Stimulated activated CD8-positive, alpha-beta memory T cell treated with anti-CD3 and anti-CD28 coated beads, Interleukin-7, amount 100 ng/mL, for 24 hours (primary cell): ENCODE results near the gene DNAL1.
A peak's percentile ranks its signal among the peaks of the same experiment; 100 is the strongest.
"Not testable (repeated sequence)": the region's sequence is repeated elsewhere in the genome, so short reads cannot be mapped to it uniquely, and the experiment has no call there.

Experiments
- DNase-seq: peaks from one replicate; pipeline ENCODE4 v3.0.0-alpha.2; 2020; ENCODE audit warnings: low read depth

DNAL1 gene

DNA sequence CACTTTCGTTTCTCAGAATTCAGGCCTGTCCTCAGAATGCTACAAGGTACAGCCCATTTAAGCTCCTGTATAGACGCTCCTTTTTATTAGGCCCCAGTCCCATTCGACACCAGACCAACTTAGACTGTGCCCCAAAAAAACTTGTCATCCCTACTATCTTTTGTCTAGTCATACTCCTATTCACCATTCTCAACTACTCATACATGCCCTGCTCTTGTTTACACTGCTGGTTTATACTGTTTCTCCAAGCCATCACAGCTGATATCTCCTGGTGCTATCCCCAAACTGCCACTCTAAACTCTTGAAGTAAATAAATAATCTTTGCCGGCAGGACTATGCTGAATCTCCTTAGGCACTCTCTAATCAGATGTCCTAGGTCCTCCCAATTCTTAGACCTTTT, 63.3 kb downstream of the DNAL1 start:
- DNase-seq, result not testable (repeated sequence)

- no peak for DNase-seq
These were observed 65.2 kb downstream of the DNAL1 start for GRCh38 chr14:73709904-73710469.

- no peak for DNase-seq
These were observed 66.0 kb downstream of the DNAL1 start for GRCh38 chr14:73710737-73711136.

- DNase-seq, result no peak
These were observed 67.3 kb downstream of the DNAL1 start for GRCh38 chr14:73712071-73712506.

- no peak for DNase-seq
These were observed 67.9 kb downstream of the DNAL1 start for GRCh38 chr14:73712540-73713180.

DNA sequence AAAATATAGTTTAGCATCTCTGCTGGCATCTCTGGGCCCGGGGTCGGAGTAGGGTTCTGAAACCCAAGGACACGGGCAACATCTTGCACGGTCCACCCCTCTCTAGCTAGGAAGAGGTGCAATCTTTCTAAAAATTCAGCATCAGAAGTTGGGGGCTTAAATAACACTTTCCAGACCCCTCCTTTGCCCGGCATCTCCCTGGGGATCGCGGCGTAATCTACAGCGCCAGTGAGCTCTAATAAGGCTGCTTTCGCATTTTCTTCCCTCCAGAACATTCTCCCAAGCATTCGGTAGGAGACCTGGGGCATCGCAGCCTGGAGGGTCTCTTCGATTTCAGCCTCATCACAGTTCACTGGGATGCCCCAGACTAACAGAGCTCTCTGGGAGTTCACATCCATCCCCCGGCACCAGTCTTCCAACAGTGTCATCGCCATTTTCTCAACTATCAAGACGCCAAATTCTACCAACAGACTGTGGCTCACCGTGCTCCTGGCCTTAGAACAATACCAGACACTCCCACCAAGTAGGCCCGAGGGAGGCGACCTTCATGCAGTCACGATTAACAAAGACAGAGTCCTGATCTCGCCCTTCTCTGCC, 68.5 kb downstream of the DNAL1 start:
- DNase-seq, result no peak

DNA sequence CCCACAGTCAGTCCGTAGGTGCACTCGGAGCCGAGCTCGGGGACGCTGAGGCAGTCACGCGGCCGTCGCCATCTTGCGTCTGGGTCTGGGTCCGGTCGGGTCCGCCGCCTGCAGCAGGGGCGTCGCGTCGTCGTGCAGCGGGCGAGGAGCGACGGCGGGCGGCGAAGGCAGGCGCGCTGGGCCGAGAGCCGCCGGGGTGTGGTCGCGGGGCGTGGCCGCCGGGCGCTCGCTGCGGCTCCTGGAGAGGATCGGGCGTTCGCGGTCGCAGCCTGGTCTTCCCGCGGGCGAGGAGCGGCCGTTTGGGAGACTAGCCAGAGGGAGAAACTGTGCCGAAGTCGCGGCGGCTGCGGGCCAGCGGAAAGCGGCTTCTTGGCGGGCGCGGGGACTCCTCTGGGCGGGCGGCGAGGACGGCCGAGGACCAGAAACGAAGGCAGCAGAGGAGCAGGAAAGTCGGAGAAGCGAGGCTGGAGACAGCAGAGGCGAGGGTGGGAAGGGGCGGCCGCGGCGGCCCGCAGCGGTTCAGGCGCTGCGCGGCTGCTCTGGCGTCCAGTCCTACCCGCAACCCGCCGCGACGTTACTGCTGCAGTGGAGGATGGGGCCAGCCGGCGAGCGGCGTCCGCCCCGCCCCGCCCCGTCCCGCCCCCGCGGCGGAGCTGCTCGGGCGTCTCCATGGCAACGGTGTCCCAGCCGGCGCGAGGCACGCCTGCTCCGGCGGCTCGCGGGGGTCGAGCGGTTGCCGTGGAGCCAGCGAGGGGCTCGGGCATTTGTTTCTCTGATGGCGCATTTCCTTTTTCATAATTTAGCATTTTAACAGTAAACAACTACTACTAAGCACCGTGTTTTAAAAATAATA, 69.2 kb downstream of the DNAL1 start, which contains the start of gene PNMA1:
TSS of gene PNMA1 (minus strand) at position 582 of the 853 bp plus-strand sequence. CDS start 745 bp downstream, outside the sequence.
- DNase-seq, result peak; percentile 74

DNA sequence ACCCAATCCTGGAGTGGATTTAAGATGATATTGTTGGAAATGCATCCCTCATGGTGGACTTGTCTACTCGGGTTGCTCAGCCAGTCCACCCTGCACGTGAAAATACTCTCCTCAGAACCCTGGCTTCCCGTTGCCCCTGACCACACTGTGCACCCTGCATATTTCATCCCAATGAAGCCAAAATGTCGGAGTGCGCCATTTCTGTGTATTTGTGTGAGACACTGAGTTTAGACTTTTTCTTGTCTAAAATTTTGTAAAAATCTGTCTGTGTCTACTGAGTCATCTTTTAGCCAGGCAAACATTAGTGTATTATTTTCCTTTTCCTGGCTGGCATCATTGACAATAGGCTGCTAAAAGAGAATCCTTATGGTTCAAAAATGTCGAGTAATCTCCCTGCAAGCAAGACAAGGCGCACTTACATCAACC, 69.9 kb downstream of the DNAL1 start:
- DNase-seq, result no peak

- DNase-seq, result no peak
These were observed 70.9 kb downstream of the DNAL1 start for GRCh38 chr14:73715707-73716106.

GRCh38 chr14:73717266-73717665, 72.5 kb downstream of the DNAL1 start:
- no peak for DNase-seq

DNA sequence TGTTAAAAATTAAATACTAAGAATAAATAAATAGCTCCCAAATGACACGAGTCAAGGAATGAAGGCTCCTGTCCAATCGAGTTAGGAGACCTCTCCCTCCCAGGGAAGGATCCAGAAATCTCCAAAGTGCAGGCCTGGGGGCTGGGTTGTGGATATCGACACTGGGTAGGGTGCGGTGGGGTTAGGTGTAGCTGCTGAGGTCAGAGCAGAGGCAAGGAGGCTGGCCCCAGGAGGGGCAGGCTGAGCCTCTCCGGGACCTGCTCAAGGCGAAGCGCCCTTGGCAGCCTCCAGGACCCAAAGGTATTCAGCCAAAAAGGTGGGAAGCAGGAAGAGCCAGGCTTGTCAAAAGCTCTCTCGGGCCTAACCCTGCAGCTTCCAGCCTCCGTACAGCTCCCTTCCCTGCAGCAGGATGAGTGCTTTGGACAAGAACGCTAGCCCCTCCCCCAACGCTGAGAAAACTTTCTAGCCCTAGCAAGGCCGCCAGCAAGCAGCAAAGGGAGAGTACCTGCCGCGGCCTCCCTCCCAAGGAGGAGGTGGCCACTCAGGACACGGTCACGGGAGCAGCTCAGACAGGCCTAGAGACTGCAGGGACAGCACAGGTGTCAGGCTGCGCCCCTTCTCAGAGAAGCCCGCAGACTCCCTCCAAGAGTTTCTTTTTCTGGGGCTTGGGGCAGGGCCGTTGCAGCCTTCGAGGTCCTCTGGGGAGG, 73.1 kb downstream of the DNAL1 start:
- no peak for DNase-seq

- no peak for DNase-seq
These were observed 73.8 kb downstream of the DNAL1 start for GRCh38 chr14:73718418-73719251.

DNA sequence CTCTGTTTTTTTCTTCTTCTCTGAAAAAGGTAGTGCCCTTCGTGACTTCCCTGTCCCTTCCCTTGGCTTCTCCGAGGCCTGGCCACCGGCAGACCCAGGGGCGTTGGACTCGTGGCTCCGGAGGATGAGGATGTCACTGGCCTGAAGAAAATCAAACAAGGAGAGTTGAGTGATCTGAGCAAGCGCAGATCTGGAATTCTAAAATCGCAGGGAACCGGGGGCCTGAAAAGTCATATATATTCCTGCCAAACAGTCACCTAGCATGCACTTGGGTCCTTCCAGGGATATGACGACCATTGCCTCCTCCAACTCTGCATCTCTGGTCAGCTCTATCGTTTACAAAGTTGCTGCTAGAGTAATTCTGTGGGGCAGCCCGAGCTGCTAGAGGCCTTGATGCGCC, 74.6 kb downstream of the DNAL1 start:
- DNase-seq, result no peak

GRCh38 chr14:73719791-73720190, 75.0 kb downstream of the DNAL1 start:
- no peak for DNase-seq

GRCh38 chr14:73720636-73721035, 75.8 kb downstream of the DNAL1 start:
- DNase-seq, result no peak

GRCh38 chr14:73721101-73721821, 76.5 kb downstream of the DNAL1 start:
- no peak for DNase-seq

- no peak for DNase-seq
These were observed 77.8 kb downstream of the DNAL1 start for GRCh38 chr14:73722581-73722980.

DNA sequence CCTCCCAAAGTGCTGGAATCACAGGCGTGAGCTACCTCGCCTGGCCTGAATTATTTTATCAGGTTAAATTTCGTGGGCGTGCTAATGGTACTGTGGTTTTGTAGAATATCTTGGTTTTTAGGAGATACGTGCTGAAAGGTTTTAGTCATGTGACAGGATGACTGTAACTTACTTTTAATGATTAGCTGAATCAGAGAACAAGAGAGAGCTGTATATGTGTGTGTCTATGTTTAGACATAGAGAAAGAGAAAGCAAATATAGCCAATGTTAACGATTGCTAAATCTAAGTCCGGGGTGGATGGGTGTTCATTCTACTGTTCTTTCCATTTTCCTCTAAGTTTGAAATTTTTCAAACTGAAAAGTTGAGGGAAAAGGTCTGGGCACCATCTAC, 78.6 kb downstream of the DNAL1 start:
- DNase-seq, result no peak

DNA sequence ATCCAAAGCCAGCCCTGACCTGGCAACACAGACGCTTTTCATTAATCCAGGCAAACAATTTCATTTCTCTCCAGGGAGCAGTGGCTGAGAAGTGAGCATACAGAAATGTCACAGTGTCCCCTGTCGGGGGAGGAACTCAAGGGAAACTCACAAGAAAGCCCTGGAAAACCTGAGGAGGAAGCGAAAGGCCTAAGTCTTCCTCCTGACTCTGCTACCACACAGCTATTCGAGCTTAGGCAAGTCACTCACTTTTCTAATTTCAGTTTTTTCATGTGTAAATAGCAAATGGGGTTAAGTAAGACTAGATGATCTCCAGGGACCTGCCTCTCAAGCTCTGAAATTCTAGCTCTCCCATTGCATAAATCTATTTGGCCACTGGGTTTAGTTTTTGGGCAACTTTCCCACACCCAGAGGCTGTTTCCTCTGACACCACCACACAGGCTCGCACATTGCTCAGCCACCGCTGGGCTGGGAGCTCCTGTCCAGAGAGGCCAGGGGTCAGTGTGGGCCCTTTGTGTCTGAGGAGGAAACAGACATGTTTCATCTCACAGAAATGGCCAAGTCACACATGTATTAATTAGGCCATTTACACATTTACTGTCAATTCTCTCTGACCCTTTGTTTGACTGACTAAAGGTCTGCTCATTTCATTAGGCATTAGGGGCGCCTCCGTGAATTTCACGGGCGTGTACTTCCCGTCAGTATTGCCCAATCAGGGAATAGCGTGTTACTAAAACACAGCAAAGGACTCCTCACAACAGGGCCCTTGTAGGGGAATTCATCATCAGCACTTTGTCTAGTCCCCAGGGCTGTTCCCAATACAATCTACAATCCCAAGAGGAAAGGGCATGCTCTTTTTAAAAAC, 79.2 kb downstream of the DNAL1 start:
- no peak for DNase-seq
